Activated T-helper 9 cell treated with anti-CD3 and anti-CD28 coated beads, Interleukin-2, amount 50 U/mL, for 16 hours (primary cell): ENCODE data around the gene AKR7A2.
A peak's percentile ranks its signal among the peaks of the same experiment; 100 is the strongest.
"Not testable (repeated sequence)": the region's sequence is repeated elsewhere in the genome, so short reads cannot be mapped to it uniquely, and the experiment has no call there.

ENCODE experiments used
- DNase-seq: peaks from one replicate; pipeline ENCODE4 v3.0.0-alpha.2; 2020; ENCODE audit warnings: low read depth

The AKR7A2 gene

DNA sequence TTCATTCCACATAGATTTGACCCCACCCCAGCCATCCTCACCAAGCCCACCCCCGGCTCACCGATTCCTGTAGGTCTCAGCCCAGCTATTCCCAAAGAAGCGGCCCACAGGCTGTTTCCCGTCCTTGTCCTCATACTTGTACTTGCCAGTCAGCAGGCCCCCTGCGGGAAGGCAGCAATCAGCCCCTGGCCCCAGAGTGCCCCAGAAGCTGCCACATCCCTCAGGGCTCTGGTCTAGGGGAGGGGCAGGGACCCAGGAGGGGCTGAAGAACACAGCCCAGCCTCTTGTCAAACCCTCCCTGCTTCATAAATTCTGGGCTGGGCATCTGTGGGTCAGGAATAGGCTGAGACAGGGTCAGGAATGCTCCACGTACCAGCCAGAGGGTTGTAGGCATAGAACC is 5.0 kb downstream of the AKR7A2 start:
- DNase-seq: no peak

DNA sequence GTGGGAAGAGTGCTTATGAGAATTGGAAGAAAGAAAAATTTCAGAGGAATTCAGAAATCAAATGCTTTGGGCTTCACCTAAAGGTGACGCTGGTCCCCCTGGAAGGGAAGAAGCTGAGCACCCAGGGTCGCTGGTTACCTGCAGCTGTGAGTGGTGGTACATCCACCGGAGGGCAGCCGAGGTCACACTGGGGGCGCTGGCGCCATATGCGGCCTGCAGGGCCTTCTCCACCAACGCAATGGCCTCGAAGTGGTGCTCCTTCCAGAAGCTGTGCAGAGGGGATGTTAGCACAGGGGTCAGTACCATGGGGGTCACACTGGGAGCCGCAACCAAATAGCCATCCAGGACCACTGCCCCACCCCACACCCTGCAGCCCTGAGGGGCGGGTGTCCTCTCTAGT is 6.1 kb downstream of the AKR7A2 start:
- no peak for DNase-seq

DNA sequence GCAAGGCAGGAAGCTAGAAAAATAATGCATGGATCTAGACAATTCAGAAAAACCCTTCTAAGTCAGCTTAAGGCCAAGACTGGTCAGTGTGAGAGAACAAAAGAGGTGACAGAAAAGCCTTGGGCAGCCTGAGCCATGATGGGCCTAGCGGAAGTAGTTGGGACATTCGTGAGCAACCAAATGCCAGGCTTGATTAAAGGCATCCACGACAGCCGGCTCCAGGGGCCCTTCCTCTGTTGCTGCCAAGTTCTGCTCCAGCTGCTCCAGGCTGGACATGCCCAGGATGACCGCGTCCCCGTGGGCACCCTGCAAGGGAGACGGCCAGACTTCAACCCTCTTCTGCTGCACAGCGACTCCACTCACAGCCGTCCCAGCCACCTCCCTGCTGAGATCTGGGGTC is 7.9 kb downstream of the AKR7A2 start:
- not testable (repeated sequence) for DNase-seq

DNA sequence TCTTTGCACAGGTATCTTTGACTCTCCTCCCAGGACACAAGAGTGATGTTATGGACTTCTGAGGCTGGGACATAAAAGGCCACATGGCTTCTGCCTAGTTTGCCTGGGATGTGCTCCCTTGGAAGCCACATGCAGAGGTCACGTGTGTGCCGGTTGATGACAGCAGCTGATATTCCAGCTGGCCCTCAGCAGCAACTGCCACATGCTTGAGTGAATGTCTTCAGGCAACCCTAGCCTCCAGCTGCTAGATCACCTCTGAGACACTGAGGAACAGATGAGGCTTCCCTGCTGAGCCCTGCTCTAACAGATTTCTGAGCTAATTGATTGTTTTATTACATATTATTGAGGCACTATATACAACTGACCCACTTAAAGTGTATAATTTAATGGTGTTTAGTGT is 11.7 kb downstream of the AKR7A2 start:
- DNase-seq: no peak

DNA sequence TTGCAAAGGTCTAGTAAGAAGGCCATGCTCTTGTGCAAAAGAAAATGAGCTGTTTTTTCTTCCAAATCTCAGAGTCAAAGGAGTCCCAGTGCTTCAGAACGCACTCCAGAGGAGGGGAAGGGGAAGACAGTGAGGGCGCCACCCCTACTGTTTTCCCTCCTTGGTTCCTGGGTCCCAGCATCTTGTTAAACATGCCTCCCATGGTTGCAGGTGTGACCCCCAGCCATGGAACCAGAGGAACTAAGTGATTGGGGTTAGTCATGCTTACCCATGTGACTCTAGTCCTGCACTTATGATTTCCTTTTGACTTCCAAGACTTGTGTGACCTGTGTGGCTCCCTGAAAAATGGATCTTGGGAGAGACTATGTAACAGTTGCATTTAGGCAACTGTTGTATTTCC is 17.3 kb downstream of the AKR7A2 start:
- DNase-seq: no peak

DNA sequence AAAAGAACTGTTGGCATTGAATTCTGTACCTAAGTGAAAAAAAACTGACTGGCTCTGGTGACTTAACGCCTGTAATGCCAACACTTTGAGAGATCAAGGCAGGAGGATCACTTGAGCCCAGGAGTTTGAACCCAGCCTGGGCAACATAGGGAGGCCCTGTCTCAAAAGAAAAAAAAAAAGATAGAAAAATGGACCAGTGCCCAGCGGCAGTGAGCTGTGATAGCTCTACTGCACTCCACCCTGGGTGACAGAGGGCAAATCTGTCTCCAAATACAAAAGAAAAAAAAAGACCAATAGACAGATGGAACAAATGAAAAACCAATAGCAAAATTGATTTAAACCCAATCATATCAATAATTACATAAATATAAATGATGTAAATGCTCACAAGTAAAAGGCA is 22.7 kb downstream of the AKR7A2 start:
- no peak for DNase-seq

DNA sequence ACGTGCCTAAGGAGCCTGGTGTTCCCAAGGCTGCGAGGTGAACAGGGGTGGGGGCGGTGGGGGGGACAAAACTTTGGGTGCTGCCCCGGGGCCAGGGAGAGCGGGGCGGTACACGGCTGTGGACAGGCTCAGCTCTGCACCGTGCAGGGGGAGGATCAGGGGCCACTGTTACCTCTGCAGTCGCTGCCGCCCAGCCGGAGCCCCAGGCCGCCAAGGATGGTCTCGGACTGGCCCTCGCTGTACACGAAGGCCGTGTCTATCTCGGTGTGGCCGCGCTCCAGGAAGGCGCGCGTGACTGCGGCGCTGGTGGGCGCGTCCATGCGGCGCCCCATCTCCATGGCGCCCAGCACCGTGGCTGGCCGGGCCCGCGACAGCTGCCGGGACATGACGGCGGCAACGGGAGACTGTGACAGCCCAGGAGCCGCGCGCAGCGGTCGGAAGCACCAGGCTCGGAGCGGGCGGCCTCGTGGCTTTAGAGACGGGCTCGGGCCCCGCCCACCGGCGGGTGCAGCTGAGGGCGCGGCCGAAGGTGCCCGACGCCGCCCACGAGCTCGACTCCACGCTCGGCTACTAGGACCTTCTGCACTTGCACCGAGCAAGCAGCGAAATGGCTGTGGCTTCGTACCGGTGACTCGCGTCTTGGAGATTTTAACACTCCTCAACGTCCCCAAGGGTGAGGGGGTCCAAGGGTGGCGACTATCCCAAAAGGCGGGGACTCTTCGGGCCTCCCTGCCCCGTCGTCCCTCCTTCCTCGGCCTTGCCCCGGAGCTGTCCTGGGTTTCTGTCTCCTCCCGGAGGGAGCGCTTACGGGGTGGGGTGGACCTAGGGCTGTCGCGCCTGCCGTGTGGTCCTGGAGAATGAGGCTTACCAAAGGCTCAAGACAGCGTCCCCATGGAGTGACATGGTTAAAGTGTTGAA is 23.4 kb downstream of the AKR7A2 start, which contains the start of gene AKR7A3:
Gene AKR7A3, minus strand, starts transcription at position 447 of the 918 bp plus-strand sequence. Its CDS starts 61 bp downstream, at position 386.
- DNase-seq: peak; percentile 43

DNA sequence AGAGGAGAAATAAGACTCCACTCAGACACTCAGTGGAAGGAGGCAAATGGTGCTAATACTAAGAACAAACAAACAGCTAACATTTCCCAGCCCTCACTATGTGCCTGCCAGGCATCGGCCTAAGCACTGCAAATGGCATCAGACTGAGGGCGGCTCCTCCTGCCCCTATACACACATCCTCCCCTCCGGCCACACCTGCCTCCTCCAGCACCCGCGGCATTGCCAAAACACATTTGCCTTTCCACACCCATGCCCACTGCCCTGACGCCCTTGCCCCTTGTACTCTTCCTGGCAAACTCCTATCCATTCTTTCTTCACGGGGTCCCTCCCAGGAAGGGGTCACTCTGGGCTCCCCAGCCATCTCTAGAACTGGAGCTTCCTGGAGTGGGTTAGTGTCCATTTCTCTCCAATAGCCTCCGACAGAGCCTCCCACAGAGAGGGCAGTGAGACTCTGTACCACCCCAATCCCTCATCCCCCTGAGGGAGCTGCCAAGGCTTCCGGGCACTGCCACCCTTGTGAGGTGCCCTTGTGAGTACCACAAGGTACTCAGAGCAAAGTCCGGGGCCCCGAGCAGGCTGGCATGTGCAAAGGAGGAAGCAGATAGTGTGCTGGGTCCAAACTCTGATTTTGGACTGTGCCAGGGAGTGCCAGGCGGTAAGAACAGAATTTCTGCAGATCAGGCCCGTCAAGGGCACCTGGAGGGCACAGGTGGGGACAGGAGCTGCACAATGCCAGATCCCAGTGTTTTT is 24.3 kb downstream of the AKR7A2 start:
- no peak for DNase-seq

DNA sequence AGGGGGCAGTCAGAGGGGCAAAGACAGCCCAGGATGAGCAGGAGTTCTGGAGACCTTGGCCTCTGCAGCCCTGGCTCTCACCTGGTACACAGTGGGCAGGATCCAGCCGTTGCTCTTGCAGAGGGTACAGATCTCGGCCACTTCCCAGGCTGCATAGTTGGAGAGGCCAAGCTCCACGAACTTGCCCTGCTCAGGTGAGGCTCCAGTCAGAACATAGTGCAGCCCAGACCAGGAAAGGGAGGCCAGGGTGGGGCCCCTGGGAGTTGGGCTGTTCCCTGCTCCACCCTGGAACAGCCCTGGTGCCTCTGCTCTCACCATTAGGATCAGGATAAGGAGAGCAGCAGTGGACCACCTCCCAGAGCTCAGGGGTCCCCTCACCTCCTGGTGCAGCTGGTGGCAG is 26.1 kb downstream of the AKR7A2 start:
- DNase-seq: not testable (repeated sequence)

DNA sequence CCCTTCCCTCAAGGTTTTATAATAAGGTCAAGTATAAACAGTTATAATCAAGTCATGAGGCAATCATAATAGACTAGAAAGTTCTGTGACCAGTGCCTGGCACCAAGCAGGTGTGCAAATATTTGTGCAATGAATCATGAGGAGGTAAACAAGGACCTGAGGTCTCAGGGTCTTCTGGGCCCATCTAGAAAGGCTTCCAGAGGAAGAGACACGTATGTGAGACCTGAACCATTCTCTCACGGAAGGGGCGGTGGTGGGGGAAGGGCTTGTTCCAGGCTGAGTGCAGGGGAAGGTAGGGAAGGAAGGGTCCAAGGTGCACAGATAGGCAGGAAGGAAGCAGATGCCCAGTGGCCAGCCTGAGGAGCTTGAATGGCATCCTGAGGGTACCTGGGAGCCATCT is 26.6 kb downstream of the AKR7A2 start:
- not testable (repeated sequence) for DNase-seq

DNA sequence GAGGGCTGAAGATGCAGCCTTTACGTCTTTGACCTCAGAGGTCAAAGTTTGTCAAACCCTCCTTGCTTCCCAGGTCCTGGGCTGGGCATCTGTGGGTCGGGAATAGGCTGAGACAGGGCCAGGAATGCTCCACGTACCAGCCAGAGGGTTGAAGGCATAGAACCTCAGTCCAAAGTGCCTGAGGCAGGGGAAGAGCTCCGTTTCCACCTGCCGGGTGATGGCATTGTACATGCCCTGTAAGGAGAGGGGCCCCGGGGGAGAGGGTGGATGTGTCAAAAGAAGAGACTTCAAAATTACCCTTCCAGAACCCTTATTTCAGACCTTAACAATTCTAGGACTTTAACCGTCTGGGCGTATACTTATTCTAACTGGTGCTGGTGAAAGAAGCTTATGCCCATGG is 27.1 kb downstream of the AKR7A2 start:
- DNase-seq: no peak

DNA sequence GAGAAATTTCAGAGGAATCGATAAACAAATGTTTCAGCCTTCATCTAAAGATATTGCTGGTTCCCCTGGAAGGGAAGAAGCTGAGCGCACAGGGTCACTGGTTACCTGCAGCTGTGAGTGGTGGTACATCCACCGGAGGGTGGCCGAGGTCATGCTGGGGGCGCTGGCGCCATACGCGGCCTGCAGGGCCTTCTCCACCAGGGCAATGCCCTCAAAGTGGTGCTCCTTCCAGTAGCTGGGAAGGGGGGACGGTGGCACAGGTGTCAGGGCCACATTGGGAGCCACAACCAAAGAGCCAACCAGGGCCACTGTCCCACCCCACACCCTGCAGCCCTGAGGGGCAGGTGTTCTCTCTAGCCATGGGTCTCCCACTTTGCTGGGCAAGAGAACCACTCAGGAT is 28.1 kb downstream of the AKR7A2 start:
- DNase-seq: no peak

DNA sequence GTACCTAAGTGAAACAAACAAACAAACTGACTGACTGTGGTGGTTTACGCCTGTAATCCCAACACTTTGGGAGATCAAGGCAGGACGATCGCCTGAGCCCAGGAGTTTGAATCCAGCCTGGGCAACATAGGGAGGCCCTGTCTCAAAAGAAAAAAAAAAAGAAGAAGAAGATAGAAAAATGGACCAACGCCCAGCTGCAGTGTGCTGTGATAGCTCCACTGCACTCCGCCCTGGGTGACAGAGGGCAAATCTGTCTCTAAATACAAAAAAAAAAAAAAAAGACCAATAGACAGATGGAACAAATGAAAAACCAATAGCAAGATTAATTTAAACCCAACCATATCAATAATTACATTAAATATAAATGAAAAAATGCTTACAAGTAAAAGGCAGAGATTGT is 37.3 kb downstream of the AKR7A2 start:
- no peak for DNase-seq

DNA sequence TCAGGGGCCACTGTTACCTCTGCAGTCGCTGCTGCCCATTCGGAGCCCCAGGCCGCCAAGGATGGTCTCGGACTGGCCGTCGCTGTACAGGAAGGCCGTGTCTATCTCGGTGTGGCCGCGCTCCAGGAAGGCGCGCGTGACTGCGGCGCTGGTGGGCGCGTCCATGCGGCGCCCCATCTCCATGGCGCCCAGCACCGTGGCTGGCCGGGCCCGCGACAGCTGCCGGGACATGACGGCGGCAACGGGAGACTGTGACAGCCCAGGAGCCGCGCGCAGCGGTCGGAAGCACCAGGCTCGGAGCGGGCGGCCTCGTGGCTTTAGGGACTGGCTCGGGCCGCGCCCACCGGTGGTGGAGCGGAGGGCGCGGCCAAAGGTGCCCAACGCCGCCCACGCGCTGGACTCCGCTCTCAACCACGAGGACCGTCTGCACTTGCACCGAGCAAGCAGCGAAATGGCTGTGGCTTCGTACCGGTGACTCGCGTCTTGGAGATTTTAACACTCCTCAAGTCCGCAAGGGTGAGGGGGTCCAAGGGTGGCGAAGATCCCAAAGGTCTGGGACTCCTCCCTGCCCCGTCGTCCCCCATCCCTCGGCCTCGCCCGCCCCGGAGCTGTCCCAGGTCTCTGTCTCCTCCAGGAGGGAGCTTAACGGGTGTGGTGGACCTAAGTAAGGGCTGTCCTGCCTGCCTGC is 38.0 kb downstream of the AKR7A2 start:
- not testable (repeated sequence) for DNase-seq

DNA sequence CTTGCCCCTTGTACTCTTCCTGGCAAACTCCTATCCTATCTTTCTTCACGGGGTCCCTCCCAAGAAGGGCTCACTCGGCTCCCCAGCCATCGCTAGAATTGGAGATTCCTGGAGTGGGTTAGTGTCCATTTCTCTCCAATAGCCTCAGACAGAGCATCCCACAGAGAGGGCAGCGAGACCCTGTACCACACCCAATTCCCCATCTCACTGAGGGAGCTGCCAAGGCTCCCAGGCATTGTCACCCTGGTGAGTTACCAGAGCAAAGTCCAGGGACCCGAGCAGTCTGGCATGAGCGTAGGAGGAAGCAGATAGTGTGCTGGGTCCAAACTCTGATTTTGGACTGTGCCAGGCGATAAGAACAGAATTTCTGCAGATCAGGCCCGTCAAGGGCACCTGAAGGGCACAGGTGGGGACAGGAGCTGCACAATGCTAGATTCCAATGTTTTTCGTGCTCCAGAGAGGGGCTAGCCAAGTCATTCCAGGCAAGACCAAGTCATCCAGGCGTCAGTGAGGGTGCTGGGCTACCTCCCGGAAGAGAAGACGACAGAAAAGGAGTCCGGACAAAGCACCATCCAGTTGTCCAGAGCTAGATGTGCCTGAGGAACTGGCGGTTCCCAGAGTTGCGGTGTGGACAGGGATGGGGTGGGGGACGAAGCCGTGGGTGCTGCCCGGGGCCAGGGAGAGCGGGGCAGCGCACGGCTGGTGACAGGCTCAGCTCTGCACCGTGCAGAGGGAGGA is 38.7 kb downstream of the AKR7A2 start:
- no peak for DNase-seq

DNA sequence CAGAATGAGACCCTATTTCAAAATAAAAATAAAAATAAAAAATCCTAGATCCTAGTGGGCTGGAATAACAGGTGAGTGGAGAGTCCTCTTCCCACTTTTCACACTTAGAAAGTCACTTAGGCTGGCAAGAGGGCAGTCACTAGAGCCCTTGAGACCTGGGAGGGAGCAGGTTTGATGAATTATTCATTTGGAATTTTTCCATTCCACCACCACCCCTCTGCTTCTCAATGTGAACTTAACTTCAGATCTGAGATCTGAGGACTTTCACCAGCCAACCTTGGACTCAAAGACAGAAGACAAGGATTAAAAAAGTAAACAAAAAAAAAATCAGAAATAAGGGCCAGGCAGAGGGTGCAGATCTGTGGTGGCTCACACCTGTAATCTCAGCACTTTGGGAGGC is 39.9 kb downstream of the AKR7A2 start:
- DNase-seq: no peak

DNA sequence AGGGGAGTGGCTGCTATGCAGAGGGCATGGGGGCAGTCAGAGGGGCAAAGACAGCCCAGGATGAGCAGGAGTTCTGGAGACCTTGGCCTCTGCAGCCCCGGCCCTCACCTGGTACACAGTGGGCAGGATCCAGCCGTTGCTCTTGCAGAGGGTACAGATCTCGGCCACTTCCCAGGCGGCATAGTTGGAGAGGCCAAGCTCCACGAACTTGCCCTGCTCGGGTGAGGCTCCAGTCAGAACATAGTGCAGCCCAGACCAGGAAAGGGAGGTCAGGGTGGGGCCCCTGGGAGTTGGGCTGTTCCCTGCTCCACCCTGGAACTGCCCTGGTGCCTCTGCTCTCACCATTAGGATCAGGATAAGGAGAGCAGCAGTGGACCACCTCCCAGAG is 41.6 kb downstream of the AKR7A2 start:
- not testable (repeated sequence) for DNase-seq

DNA sequence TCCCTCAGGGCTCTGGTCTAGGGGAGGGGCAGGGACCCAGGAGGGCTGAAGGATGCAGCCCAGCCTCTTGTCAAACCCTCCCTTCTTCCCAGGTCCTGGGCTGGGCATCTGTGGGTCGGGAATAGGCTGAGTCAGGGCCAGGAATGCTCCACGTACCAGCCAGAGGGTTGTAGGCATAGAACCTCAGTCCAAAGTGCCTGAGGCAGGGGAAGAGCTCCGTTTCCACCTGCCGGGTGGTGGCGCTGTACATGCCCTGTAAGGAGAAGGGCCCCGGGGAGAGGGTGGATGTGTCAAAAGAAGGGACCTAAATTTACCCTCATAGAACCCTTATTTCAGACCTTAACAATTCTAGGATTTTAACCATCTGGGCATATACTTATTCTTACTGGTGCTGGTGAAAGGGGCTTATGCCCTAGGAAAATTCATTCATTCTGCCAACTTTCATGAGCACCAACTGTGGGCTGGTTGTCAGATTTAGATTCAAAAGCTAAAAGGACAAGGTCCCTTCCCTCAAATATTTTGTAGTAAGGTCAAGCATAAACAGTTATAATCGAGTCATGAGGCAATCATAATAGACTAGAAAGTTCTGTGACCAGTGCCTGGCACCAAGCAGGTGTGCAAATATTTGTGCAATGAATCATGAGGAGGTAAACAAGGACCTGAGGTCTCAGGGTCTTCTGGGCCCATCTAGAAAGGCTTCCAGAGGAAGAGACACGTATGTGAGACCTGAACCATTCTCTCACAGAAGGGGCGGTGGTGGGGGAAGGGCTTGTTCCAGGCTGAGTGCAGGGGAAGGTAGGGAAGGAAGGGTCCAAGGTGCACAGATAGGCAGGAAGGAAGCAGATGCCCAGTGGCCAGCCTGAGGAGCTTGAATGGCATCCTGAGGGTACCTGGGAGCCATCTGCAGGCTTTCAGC is 42.3 kb downstream of the AKR7A2 start:
- not testable (repeated sequence) for DNase-seq

DNA sequence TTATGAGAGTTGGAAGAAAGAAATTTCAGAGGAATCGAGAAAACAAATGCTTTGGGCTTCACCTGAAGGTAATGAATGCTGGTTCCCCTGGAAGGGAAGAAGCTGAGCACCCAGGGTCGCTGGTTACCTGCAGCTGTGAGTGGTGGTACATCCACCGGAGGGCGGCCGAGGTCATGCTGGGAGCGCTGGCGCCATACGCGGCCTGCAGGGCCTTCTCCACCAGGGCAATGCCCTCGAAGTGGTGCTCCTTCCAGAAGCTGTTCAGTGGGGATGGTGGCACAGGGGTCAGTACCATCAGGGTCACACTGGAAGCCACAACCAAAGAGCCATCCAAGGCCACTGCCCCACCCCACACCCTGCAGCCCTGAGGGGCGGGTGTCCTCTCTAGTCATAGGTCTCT is 43.5 kb downstream of the AKR7A2 start:
- no peak for DNase-seq

DNA sequence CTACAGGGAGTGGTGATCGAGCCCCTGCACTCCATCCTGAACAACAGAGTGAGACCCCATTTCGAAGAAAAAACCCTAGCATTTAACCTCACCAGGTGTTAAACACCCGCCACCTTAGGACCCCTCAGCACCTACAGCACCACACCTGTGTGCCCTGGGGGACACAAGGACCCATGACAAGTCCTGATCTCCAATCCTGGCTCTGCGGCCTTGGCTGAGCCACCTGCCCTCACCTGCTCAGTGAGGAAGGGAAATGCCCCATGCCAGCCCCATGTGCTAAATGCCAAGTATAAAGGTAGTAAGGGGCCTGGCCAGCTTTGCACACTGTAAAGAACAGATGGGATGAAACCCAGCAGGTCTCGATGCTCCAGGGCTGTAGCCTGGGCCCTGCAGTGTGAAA is 49.2 kb downstream of the AKR7A2 start:
- no peak for DNase-seq

DNA sequence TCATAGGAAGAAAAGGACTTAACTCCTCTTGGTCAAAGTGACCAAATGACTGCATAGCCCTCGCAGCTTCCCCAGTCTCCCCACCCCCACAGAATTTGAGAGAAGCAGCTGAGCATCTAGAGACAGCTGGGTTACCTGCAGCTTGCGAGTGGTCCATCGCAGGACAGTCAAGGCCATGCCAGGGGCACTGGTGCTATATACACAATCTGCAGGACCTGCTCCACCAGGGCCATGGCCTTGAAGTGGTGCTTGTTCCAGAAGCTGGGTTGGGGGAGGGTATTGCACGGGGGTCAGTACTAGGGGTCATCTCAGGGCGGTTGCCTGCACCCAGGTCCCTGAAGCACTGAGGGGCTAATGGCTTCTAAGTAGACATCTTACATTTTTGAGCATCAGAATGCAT is 49.9 kb downstream of the AKR7A2 start:
- DNase-seq: no peak
